HUES64 (cell line): ENCODE data around the gene SMAD7.

Experiments
- H3K27ac ChIP-seq: 2 replicates; pipeline ENCODE4 v1.7.0; 2013; ENCODE audit warnings: low read depth, low read length, inconsistent platforms
- H3K27me3 ChIP-seq: 2 replicates; pipeline ENCODE4 v1.6.1; 2013; ENCODE audit warnings: mild to moderate bottlenecking, low read length; ENCODE audit not compliant: insufficient read depth
- H3K36me3 ChIP-seq: 2 replicates; pipeline ENCODE4 v1.6.1; 2013; ENCODE audit warnings: mild to moderate bottlenecking, low read length; ENCODE audit not compliant: insufficient read depth
- H3K4me1 ChIP-seq: 2 replicates; pipeline ENCODE4 v1.6.1; 2013; ENCODE audit warnings: mild to moderate bottlenecking, low read length, moderate library complexity; ENCODE audit not compliant: insufficient read depth
- H3K4me3 ChIP-seq: 2 replicates; pipeline ENCODE4 v1.5.1; 2013; ENCODE audit warnings: mild to moderate bottlenecking, low read length, moderate library complexity
- H3K9ac ChIP-seq: 2 replicates; pipeline ENCODE4 v1.6.1; 2013; ENCODE audit warnings: mild to moderate bottlenecking, low read depth, low read length
- H3K9me3 ChIP-seq: 2 replicates; pipeline ENCODE4 v1.6.1; 2013; ENCODE audit warnings: low read depth, low read length; ENCODE audit not compliant: insufficient read depth
- WGBS: fragments of 150-250, 120-280 bp; methylation state at CpG from one replicate; pipeline ENCODE4 v1.1.7; 2013; ENCODE audit warnings: missing lambda C conversion rate; 5-methylcytosine and 5-hydroxymethylcytosine counted together

SMAD7 gene

DNA sequence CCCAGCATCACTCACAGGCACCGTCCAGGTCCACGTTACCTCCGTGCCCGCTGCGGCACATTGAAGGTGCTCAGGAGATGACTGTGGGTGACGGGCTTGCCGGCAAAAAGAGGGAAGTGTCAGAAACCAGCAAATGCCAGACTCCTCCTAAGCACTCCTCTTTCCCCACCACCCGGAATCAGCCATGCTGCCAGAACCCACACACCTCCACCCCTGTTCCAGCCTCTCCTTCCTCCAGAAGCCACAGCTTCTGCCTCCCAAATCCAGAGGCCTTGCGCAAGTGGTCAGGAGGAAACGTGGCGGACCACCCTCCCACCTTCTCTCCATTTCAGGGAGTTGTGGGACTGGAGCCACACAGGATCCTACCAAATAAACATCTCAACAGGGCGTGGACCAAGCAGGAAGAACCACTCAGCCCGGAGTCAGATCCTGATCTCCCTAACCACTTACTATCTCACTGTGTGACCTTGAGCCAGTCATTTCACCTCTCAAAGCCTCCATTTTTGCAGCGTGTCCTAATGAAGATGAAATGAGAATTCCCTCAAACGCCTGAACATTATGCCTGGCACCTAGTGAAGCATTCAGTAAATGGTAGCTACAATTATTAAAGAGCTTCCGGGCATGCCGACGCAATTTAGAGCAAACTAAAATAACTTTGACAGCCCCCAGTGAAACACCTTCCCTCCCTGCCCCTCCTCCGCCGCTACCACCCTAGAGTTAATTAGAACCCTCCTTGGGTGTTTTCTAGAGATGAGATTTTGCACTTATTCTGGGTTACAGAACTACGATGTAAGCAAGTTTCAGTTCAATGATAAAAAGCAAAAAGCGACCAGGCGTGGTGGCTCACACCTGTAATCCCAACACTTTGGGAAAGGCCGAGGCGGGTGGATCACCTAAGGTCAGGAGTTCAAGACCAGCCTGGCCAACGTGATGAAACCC lies 32.9 kb downstream of the SMAD7 start:
- Histone ChIP-seq H3K9me3 (no peaks in the 10 kb centered on the region), H3K27ac (no peak overlapping the region), H3K36me3 (peaks cover 21% of the 10 kb centered on the region), H3K27me3 (no peaks in the 10 kb centered on the region), H3K9ac (no peak overlapping the region), H3K4me1 (peaks cover 6% of the 10 kb centered on the region; the same call in 1 of the 2 replicates), H3K4me3 (no peak overlapping the region)
- 93% methylated on average over 26 of the region's 26 CpGs for WGBS

DNA sequence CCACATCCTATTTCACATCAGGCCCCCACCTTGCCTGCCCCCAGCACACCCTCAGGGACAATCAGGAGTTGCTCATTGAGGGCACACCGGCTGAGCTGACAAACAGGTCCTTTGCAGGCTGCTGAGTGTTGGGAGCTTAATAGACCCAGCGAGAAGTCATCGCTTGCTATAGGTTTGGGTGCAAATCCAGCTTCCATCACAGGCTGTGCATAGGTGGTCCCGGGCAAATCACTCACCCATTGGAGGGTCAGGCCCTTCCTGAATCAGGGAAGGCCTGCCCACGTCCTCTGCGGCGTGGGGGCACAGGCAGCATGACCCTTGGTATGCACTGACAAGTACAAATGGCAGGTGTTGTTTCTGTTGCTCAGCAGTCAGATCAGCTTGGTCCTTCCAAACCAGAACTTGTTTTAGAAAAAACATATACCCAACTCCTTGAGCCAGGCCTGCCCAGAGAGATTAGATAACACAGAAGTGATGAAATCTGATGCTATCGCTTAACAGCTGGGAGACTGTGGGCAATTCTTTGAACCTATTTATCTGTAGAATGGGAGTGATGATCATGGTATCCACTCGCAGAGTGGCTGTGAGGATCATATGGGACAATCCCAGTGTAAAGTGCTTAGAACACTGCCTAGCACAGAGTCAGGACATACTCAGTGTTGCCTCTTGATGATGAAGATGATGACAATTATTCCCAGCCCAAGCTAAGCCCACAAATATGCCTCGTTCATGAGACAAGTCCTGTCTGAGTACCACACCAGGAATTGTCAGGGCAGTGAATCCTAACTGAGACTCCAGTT lies 34.9 kb downstream of the SMAD7 start:
- H3K27me3 ChIP-seq = no peaks in the 10 kb centered on the region
- no peak overlapping the region for H3K9ac ChIP-seq
- no peak overlapping the region for H3K27ac ChIP-seq
- H3K4me3 ChIP-seq = no peak overlapping the region
- H3K9me3 ChIP-seq = no peaks in the 10 kb centered on the region
- WGBS = 90% methylated on average over 10 of the region's 10 CpGs
- H3K4me1 ChIP-seq = peaks cover 6% of the 10 kb centered on the region; the same call in 1 of the 2 replicates
- peaks cover 12% of the 10 kb centered on the region for H3K36me3 ChIP-seq

DNA sequence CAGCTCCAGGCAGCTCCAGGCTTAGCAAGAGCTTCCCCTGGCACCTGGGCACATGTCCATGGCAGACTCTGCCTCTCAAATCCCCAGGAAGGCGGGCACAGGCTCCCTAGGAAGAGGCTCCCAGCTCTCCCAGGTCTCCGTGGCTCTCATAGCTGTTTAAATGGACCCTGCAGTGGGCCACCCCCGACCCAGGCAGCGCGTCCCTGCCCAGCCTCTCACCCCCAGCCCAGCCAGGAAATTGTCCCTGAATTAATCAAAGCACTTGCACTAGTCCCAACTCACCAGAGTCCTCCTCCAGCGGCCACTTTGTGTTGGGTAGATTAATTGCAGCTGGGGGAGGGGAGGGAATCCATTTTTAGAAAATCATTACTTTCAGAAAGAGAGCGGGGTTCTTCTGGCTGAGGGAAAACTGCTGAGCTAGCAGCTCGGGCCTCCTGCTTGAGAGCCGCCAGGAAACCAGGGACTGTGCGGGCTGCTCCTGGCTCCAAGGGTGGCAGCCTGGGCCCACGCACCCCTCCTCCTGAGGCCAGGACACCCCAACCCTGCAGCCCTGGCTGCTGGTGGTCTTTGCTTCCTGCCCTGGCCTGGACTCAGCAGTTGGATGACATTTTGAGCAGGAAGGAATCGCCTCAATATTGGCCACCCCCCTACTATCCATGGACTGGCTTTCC lies 36.0 kb downstream of the SMAD7 start:
- H3K9ac ChIP-seq = no peak overlapping the region
- no peaks in the 10 kb centered on the region for H3K27me3 ChIP-seq
- no peak overlapping the region; the same call in 1 of the 2 replicates for H3K27ac ChIP-seq
- H3K4me3 ChIP-seq = no peak overlapping the region
- H3K9me3 ChIP-seq = no peaks in the 10 kb centered on the region
- 77% methylated on average over 11 of the region's 12 CpGs for WGBS
- peaks cover 3% of the 10 kb centered on the region; the same call in 1 of the 2 replicates for H3K36me3 ChIP-seq
- peaks cover 6% of the 10 kb centered on the region; the same call in 1 of the 2 replicates for H3K4me1 ChIP-seq

DNA sequence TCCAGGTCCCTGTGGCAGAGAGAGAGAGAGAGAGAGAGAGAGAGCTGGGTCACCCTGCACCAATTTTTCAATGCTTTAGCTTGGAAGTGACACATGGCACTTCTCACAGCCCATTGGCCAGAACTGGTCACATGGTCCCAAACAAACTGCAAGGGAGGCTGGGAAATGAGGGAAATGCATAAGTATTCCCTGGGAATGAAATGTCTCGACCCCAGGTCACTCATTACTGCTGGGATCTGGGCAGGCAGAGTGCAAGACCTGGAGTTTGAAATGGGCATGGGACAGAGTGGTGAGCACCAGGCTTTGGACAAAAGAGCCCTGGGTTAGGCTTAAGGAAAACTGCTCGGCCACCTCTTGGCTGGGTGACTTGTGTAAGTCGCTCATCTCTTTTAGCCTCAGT lies 37.0 kb downstream of the SMAD7 start:
- Histone ChIP-seq H3K4me1 (peaks cover 6% of the 10 kb centered on the region; the same call in 1 of the 2 replicates), H3K9me3 (no peaks in the 10 kb centered on the region), H3K4me3 (no peak overlapping the region), H3K36me3 (no peaks in the 10 kb centered on the region), H3K9ac (no peak overlapping the region), H3K27me3 (no peaks in the 10 kb centered on the region), H3K27ac (no peak overlapping the region)
- WGBS = 96% methylated on average over 3 of the region's 3 CpGs

DNA sequence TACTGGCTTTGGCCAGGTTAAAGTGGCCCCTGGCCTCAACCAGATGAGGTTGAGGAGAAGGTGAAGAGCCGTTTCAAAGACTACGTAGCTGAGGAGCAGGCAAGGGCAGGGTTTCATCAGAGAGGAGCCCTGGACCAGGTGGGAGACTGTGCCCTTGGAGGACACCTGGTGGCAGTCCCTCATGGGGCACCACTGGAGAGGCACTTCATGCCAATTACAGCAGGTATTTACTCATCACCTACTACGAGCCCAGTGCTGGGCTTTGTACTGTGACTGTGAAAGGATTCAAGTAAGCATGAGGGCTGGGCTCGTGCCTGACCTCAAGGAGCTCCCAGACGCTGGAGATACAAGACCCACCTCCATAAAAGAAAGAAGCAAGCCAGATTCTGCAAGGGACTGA lies 37.6 kb downstream of the SMAD7 start:
- H3K27ac ChIP-seq = no peak overlapping the region
- 90% methylated on average over 5 of the region's 5 CpGs for WGBS
- no peaks in the 10 kb centered on the region for H3K36me3 ChIP-seq
- no peak overlapping the region for H3K4me3 ChIP-seq
- H3K9ac ChIP-seq = no peak overlapping the region
- no peaks in the 10 kb centered on the region for H3K27me3 ChIP-seq
- H3K9me3 ChIP-seq = no peaks in the 10 kb centered on the region
- peaks cover 6% of the 10 kb centered on the region; the same call in 1 of the 2 replicates for H3K4me1 ChIP-seq

DNA sequence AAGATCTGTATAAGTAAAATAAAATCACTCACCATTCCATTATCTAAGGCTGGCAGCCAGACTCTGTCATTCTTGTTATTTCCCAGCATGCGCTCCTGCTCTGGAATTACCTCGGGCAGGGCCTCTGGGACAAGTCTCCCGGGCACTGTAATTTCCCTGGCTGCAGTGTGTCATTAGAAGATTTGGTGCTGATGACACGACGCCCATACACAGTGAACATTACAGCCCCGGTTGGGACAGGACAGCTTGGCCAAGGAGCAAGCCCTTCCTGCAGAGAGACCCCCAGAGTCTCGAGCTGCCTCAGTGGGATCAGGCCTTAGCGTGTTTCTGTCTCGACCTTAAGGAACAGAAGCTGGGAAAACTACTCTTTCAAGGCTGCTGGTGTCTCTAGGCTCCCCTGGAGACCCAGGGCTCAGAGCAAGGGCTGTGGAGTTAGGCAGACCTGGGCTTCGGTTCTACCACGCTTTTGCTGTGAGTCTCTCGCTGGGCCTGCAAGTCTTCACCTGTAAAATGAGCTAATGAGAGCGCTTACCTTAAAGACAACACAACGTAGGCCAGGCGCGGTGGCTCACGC lies 39.7 kb downstream of the SMAD7 start:
- Histone ChIP-seq H3K36me3 (no peaks in the 10 kb centered on the region), H3K4me3 (no peak overlapping the region), H3K27ac (no peak overlapping the region), H3K9me3 (no peaks in the 10 kb centered on the region), H3K27me3 (no peaks in the 10 kb centered on the region), H3K9ac (no peak overlapping the region), H3K4me1 (peaks cover 6% of the 10 kb centered on the region; the same call in 1 of the 2 replicates)
- WGBS = 94% methylated on average over 17 of the region's 17 CpGs

DNA sequence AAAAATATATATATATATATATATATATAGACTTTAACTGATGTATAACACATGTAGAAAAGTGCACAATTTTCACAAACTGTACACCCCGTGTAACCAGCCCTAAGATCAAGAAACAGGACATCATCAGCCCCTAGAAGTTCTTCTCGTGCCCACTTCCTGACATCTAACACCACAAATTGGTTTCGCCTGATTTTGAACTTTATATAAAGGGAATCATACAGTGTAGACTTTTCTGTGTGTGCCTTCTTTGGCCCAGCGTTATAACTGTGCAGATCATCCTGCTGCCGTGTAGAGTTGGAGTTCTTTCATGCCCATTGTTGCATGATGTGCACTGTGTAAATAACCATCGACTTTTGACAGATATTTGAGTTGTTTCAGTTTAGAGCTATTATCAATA lies 41.0 kb downstream of the SMAD7 start:
- 93% methylated on average over 6 of the region's 6 CpGs for WGBS

DNA sequence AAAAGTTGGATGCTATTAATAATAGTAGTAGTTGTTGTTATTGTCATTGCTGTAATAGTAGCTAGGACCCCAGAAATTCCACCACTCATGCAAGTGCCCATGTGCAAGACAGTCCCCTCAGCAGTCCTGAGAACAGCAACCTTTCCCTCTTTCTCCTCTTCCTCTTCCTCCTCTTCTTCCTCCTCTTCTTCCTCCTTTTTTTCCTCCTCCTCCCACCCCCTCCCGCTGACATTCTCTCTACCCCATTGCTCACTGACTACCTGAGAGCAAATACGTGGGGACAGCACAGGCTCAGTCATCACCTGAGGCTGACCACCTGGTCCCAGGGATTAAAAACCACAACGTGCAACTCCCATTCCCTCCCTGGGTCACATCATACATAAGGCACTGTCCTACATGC lies 41.8 kb downstream of the SMAD7 start:
- H3K4me3 ChIP-seq = no peak overlapping the region
- WGBS = 75% methylated on average over 3 of the region's 3 CpGs

More for the DNA sequence above, 41.0 kb downstream of the SMAD7 start:
- Histone ChIP-seq H3K36me3 (no peaks in the 10 kb centered on the region), H3K27me3 (no peaks in the 10 kb centered on the region), H3K9ac (no peak overlapping the region), H3K9me3 (0 out of 2 replicates have a peak, but pooled peaks cover under 1% of the 10 kb centered on the region), H3K27ac (no peak overlapping the region), H3K4me3 (no peak overlapping the region), H3K4me1 (peaks cover 4% of the 10 kb centered on the region; the same call in 1 of the 2 replicates)

DNA sequence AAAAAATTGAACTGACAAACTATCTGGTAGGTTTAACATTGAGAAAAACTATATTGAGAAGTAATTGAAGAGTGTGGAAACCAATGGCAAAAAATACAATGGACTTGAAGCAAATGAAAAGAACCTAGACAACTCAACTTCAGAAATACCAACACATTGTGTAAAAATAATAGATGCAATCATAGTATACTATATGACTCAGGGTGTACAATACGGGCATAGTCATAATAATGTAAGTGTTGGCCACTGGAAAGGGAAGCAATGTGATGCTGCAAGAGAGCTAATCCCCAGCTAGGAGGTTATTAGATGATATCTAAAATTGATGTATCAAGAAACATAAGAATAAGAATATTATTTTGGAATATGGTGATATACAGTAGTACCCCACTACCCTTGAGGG lies 45.3 kb downstream of the SMAD7 start:
- Histone ChIP-seq H3K9ac (no peak overlapping the region), H3K27ac (no peak overlapping the region), H3K27me3 (no peaks in the 10 kb centered on the region), H3K4me3 (no peak overlapping the region), H3K9me3 (0 out of 2 replicates have a peak, but pooled peaks cover 6% of the 10 kb centered on the region), H3K36me3 (no peaks in the 10 kb centered on the region), H3K4me1 (no peaks in the 10 kb centered on the region)
- WGBS = 100% methylated on average over 1 of the region's 1 CpG

More for the DNA sequence above, 41.8 kb downstream of the SMAD7 start:
- no peaks in the 10 kb centered on the region for H3K4me1 ChIP-seq
- H3K27ac ChIP-seq = no peak overlapping the region
- H3K9ac ChIP-seq = no peak overlapping the region
- H3K27me3 ChIP-seq = no peaks in the 10 kb centered on the region
- H3K9me3 ChIP-seq = 0 out of 2 replicates have a peak, but pooled peaks cover 6% of the 10 kb centered on the region
- no peaks in the 10 kb centered on the region for H3K36me3 ChIP-seq

DNA sequence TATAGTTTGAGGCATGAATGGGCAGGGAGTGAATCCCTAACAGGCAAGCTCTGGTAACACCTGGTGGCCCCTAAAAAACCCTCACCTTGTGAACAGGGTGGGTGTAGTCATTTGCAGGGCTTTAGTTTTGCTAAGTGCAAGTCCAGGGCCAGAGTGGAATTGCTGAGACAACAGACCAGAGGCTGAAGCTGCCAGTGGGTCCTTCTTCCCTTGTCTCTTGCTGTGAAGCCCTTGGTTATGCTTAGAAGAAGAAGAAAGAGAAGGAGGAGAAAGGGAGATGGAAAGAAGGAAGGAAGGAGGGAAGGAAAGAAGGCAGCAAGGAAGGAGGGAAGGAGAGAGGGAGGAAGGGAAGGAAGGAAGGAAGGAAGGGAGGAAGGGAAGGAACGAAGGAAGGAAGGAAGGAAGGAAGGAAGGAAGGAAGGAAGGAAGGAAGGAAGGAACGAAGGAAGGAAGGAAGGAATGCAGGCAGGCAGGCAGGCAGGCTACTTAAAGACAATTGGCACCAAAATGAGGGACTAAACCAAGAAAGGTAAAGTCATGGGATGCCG lies 45.8 kb downstream of the SMAD7 start:
- Histone ChIP-seq H3K4me3 (no peak overlapping the region), H3K27me3 (no peaks in the 10 kb centered on the region), H3K4me1 (no peaks in the 10 kb centered on the region), H3K9ac (no peak overlapping the region), H3K27ac (no peak overlapping the region), H3K36me3 (no peaks in the 10 kb centered on the region), H3K9me3 (0 out of 2 replicates have a peak, but pooled peaks cover 6% of the 10 kb centered on the region)
- 91% methylated on average over 3 of the region's 3 CpGs for WGBS
